ENCODE data around the gene AQP6.
A peak's percentile ranks its signal among the peaks of the same experiment; 100 is the strongest.

Gene AQP6

DNA sequence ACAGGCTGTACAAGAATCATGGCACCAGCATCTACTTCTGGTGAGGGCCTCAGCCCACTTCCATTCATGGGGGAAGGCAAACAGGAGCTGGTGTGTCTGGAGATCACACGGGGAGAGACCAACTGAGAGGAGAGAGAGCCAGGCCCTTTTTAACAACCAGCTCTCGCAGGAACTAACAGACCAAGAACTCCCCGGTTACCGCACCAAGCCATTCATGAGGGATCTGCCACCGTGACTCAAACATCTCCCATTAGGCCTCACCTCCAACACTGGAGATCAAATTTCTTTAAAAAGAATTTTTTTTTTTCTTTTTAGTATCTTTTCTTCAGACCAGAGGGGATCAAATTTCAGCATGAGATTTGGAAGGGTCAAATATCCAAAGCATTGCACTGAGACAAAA is 39.0 kb upstream of the AQP6 start:
- Mint-ChIP-seq H3K4me1 (peaks cover 15% of the 10 kb centered on the region), H3K36me3 (ENCODE audit: low read depth) (peaks cover 4% of the 10 kb centered on the region), H3K27me3 (ENCODE audit: low read depth) (peaks cover 7% of the 10 kb centered on the region), H3K27ac (peak overlapping the region in 2 of 3 experiments; percentile 49 to 71), H3K4me3 (no peak overlapping the region), H3K9me3 (peaks cover 3% of the 10 kb centered on the region)
- TF ChIP-seq, protein P1, sequence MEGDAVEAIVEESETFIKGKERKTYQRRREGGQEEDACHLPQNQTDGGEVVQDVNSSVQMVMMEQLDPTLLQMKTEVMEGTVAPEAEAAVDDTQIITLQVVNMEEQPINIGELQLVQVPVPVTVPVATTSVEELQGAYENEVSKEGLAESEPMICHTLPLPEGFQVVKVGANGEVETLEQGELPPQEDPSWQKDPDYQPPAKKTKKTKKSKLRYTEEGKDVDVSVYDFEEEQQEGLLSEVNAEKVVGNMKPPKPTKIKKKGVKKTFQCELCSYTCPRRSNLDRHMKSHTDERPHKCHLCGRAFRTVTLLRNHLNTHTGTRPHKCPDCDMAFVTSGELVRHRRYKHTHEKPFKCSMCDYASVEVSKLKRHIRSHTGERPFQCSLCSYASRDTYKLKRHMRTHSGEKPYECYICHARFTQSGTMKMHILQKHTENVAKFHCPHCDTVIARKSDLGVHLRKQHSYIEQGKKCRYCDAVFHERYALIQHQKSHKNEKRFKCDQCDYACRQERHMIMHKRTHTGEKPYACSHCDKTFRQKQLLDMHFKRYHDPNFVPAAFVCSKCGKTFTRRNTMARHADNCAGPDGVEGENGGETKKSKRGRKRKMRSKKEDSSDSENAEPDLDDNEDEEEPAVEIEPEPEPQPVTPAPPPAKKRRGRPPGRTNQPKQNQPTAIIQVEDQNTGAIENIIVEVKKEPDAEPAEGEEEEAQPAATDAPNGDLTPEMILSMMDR (IDR thresholded peaks at IDR 0.05; ENCODE audit: unreplicated experiment in 3 of 3) = no peak

DNA sequence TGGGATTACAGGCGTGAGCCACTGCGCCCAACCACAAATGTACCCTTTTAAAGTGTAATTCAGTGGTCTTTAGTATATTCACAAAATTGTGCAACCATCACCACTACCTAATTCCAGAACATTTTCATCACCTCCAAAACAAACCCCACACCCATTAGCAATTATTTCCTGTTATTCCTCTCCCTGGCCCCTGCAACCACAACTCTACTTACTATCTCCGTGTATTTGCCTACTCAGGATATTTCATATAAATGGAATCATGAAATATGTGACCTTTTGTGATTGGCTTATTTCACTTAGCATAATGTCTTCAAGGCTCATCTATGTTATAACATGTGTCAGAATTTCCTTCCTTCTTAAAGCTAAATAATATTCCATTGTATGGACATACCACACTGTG is 38.2 kb upstream of the AQP6 start:
- Mint-ChIP-seq H3K36me3 (ENCODE audit: low read depth) (peaks cover 4% of the 10 kb centered on the region), H3K27ac (no peak overlapping the region), H3K4me1 (peaks cover 15% of the 10 kb centered on the region), H3K9me3 (peaks cover 3% of the 10 kb centered on the region), H3K4me3 (no peak overlapping the region), H3K27me3 (ENCODE audit: low read depth) (peaks cover 7% of the 10 kb centered on the region)
- TF ChIP-seq, protein P1 (IDR thresholded peaks at IDR 0.05; ENCODE audit: unreplicated experiment in 3 of 3) = no peak

DNA sequence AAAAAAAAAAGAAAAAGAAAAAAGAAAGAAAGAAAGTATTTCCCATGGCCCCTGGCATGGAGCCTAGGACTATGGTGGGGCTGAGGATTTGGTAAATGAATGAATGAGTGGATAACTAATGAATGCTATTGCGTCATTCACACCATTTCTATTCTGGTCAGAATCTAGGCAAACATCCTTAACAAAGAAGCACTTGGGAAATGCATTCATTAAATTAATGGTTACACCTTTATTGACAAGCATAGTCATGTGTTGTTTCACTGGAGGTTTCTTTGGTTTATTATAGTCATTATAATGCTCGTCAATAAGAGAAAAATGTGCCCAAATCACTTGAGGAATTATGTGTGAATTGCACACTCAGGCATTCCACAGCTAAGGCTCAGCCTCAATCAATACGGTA is 35.8 kb upstream of the AQP6 start:
- H3K36me3 Mint-ChIP-seq (ENCODE audit: low read depth) = peaks cover 4% of the 10 kb centered on the region
- H3K9me3 Mint-ChIP-seq = peaks cover 3% of the 10 kb centered on the region
- H3K27me3 Mint-ChIP-seq (ENCODE audit: low read depth) = peaks cover 18% of the 10 kb centered on the region
- TF ChIP-seq, protein P1 (IDR thresholded peaks at IDR 0.05; ENCODE audit: unreplicated experiment in 3 of 3) = no peak
- no peak overlapping the region for H3K27ac Mint-ChIP-seq
- no peak overlapping the region for H3K4me3 Mint-ChIP-seq
- H3K4me1 Mint-ChIP-seq = peaks cover 15% of the 10 kb centered on the region

DNA sequence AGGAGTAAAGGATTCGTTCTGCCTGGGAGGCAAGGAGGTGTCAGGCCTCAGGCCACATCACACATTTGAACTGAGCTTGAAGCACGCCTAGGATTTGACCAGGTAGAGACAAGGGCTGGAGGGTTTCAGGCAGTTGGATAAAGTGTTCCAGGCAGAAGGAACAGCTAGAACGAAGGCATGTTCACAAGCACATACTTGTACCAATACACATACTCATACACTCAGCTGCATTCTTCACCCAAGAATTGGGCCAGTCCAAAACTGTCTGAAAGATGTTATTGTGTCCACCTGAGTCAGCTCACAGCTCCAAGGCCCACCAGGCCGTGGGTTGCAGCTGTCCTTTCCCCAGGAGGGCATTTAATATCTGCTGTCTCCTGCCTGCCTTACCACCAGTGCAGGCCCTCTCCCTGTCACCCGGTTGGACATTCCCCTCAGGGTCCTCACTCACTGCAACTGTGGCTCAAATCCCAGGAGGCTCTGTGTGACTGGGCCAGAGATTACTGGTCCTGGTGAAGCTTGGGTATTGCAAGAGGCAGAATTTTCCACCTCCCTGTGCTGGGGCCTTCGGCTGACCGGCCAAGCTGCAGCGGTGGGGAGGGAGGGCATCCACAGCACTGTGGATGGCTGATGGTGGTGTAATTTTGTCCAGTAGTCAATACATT is 35.0 kb upstream of the AQP6 start:
- H3K4me1 Mint-ChIP-seq = peaks cover 11% of the 10 kb centered on the region
- no peak overlapping the region for H3K27ac Mint-ChIP-seq
- H3K4me3 Mint-ChIP-seq = no peak overlapping the region
- TF ChIP-seq, protein P1 (IDR thresholded peaks at IDR 0.05; ENCODE audit: unreplicated experiment in 3 of 3) = no peak
- H3K36me3 Mint-ChIP-seq (ENCODE audit: low read depth) = peaks cover 4% of the 10 kb centered on the region
- peaks cover 20% of the 10 kb centered on the region for H3K27me3 Mint-ChIP-seq (ENCODE audit: low read depth)
- H3K9me3 Mint-ChIP-seq = peaks cover 3% of the 10 kb centered on the region

DNA sequence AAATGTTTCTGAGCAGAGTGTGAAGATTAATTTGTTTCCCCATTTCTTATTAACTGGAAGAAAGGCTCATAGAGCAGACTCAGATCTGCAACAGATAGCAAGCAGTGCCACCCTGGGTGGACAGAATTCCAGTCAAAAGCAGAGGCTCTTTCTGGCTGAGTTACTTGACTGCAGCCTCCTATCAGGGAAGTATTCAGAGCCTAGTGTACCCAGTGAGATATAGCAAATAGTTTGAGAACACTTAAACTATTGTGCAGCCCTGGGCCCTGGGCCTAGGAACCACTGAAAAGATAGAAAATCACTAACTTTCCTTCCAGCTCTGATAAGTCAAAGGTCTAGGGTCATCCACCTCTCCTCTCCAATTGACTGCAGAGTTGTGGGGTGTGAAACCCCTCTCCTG is 33.4 kb upstream of the AQP6 start:
- Mint-ChIP-seq H3K4me1 (peaks cover 12% of the 10 kb centered on the region), H3K27me3 (ENCODE audit: low read depth) (peaks cover 29% of the 10 kb centered on the region), H3K36me3 (ENCODE audit: low read depth) (peaks cover 4% of the 10 kb centered on the region), H3K27ac (no peak overlapping the region), H3K4me3 (no peak overlapping the region), H3K9me3 (peaks cover 3% of the 10 kb centered on the region)
- TF ChIP-seq, protein P1 (IDR thresholded peaks at IDR 0.05; ENCODE audit: unreplicated experiment in 3 of 3) = no peak

DNA sequence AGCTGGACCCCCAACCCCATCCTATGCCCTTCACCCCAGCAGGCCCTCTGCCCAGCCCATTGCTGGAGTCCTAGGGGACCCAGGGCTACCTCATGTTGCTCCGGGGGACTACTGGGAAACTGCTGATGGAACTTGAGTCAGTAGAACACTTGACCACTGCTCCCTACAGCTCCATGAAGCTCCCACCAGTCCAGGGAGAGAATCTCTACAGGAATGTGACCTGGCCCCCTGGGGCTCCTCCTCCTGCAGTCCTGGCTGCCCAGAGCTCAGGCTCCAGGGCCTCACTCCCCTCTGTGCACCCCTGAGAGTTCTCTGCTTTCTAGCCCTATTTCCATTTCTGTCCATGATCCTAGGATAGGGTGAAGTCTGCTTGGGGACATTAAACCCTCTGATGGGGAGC is 33.0 kb upstream of the AQP6 start:
- Mint-ChIP-seq H3K9me3 (peaks cover 1% of the 10 kb centered on the region), H3K4me1 (peaks cover 8% of the 10 kb centered on the region), H3K27ac (no peak overlapping the region), H3K4me3 (no peak overlapping the region), H3K36me3 (ENCODE audit: low read depth) (peaks cover under 1% of the 10 kb centered on the region), H3K27me3 (ENCODE audit: low read depth) (peaks cover 32% of the 10 kb centered on the region)
- TF ChIP-seq, protein P1 (IDR thresholded peaks at IDR 0.05; ENCODE audit: unreplicated experiment in 3 of 3) = no peak

Measured in nephron (organoid).